SU-DHL-6 (cell line): ENCODE results near the gene CHST10.

Experiments used
- H2AFZ ChIP-seq: fragments of 200-600 bp; sonication (generic); 2 replicates; pipeline ENCODE4 v1.6.1; 2014; ENCODE audit warnings: low read depth, mild to moderate bottlenecking, moderate library complexity, mixed read lengths, antibody characterized with exemption, low read length; ENCODE audit not compliant: severe bottlenecking
- H3F3A ChIP-seq: fragments of 200-600 bp; shearing (Covaris generic); 2 replicates; pipeline ENCODE4 v1.6.0; 2016; ENCODE audit warnings: antibody characterized with exemption, mild to moderate bottlenecking; ENCODE audit not compliant: insufficient read depth
- H3K27ac ChIP-seq: fragments of 200-600 bp; sonication (generic); 2 replicates; pipeline ENCODE4 v1.5.1; 2016; ENCODE audit warnings: low read depth, mild to moderate bottlenecking, low read length, moderate library complexity, mixed read lengths
- H3K27me3 ChIP-seq: fragments of 200-600 bp; sonication (generic), shearing (Covaris generic); 2 replicates; pipeline ENCODE4 v1.6.0; 2014; ENCODE audit warnings: mild to moderate bottlenecking, low read length
- H3K36me3 ChIP-seq: fragments of 200-600 bp; sonication (generic); 2 replicates; pipeline ENCODE4 v1.6.1; 2014; ENCODE audit warnings: mild to moderate bottlenecking, low read length, mixed read lengths
- H3K4me2 ChIP-seq: fragments of 300-600, 200-600 bp; shearing (Covaris generic), sonication (generic); 2 replicates; pipeline ENCODE4 v1.6.0; 2014; ENCODE audit warnings: low read length, low read depth, mild to moderate bottlenecking; ENCODE audit not compliant: poor library complexity, severe bottlenecking
- H3K4me3 ChIP-seq: fragments of 200-600 bp; sonication (generic); 2 replicates; pipeline ENCODE4 v1.5.1; 2014; ENCODE audit warnings: antibody characterized with exemption, low read length, mild to moderate bottlenecking, mixed read lengths; ENCODE audit not compliant: insufficient read depth, poor library complexity, severe bottlenecking
- H3K79me2 ChIP-seq: fragments of 200-600 bp; sonication (generic); 2 replicates; pipeline ENCODE4 v1.6.1; 2014; ENCODE audit warnings: mild to moderate bottlenecking, low read length, moderate library complexity; ENCODE audit not compliant: insufficient read depth
- H3K9ac ChIP-seq: fragments of 200-600 bp; sonication (generic); 2 replicates; pipeline ENCODE4 v1.7.0; 2014; ENCODE audit warnings: mild to moderate bottlenecking, low read length
- H3K9me2 ChIP-seq: fragments of 200-600 bp; sonication (generic); replicated peaks from 2 replicates; pipeline ENCODE4 v1.6.1; 2014; ENCODE audit warnings: low read length; ENCODE audit not compliant: insufficient read depth
- H3K9me3 ChIP-seq: fragments of 200-600 bp; sonication (generic); 2 replicates; pipeline ENCODE4 v1.6.1; 2014; ENCODE audit warnings: low read length, mixed read lengths; ENCODE audit not compliant: insufficient read depth
- H4K20me1 ChIP-seq: fragments of 200-600 bp; sonication (generic); 2 replicates; pipeline ENCODE4 v1.6.1; 2014; ENCODE audit warnings: low read depth, mild to moderate bottlenecking, antibody characterized with exemption, low read length, moderate library complexity, mixed read lengths
- CTCF ChIP-seq: fragments of 200-600 bp; sonication (generic); IDR thresholded peaks from one replicate; pipeline ENCODE4 v1.5.1; 2017; ENCODE audit warnings: antibody characterized with exemption, mild to moderate bottlenecking, low read length, moderate library complexity; ENCODE audit not compliant: insufficient read depth, poor library complexity, severe bottlenecking
- EZH2phosphoT487 ChIP-seq: fragments of 200-600 bp; sonication (generic), shearing (Covaris generic); conservative IDR thresholded peaks from 2 replicates; pipeline ENCODE4 v1.6.1; 2018; ENCODE audit warnings: mild to moderate bottlenecking, antibody characterized with exemption, low read length, moderate library complexity, mixed read lengths

CHST10 gene

GRCh38 chr2:100427111-100427510 is 9.6 kb upstream of the CHST10 start:
- H3K27me3 ChIP-seq = no peaks in the 10 kb centered on the region

GRCh38 chr2:100426384-100426720 is 8.9 kb upstream of the CHST10 start:
- Histone ChIP-seq H3K36me3 (no peaks in the 10 kb centered on the region), H3K9ac (no peak overlapping the region), H3K27ac (no peak overlapping the region), H4K20me1 (no peaks in the 10 kb centered on the region), H3K9me2 (no peaks in the 10 kb centered on the region), H3K9me3 (no peaks in the 10 kb centered on the region), H3K79me2 (no peaks in the 10 kb centered on the region), H3K4me3 (no peak overlapping the region), H2AFZ (no peak overlapping the region), H3K27me3 (no peaks in the 10 kb centered on the region), H3F3A (no peaks in the 10 kb centered on the region), H3K4me2 (no peak overlapping the region)
- TF ChIP-seq EZH2phosphoT487 (no peak), CTCF (no peak)

More at GRCh38 chr2:100427111-100427510, 9.6 kb upstream of the CHST10 start:
- no peak for TF ChIP-seq EZH2phosphoT487
- no peak for TF ChIP-seq CTCF
- Histone ChIP-seq H2AFZ (no peak overlapping the region), H3K27ac (no peak overlapping the region), H4K20me1 (no peaks in the 10 kb centered on the region), H3F3A (no peaks in the 10 kb centered on the region), H3K4me2 (no peak overlapping the region), H3K9me2 (no peaks in the 10 kb centered on the region), H3K9me3 (no peaks in the 10 kb centered on the region), H3K9ac (no peak overlapping the region), H3K79me2 (no peaks in the 10 kb centered on the region), H3K4me3 (no peak overlapping the region), H3K36me3 (no peaks in the 10 kb centered on the region)

- TF ChIP-seq EZH2phosphoT487 = no peak
- no peak for TF ChIP-seq CTCF
- no peak overlapping the region for H2AFZ ChIP-seq
Measured at GRCh38 chr2:100425573-100426383, 8.3 kb upstream of the CHST10 start.

More at GRCh38 chr2:100425573-100426383, 8.3 kb upstream of the CHST10 start:
- Histone ChIP-seq H3K9me3 (no peaks in the 10 kb centered on the region), H3K36me3 (no peaks in the 10 kb centered on the region), H3K79me2 (no peaks in the 10 kb centered on the region), H4K20me1 (no peaks in the 10 kb centered on the region), H3K9ac (no peak overlapping the region), H3F3A (no peaks in the 10 kb centered on the region), H3K4me2 (no peak overlapping the region), H3K9me2 (no peaks in the 10 kb centered on the region), H3K27me3 (no peaks in the 10 kb centered on the region), H3K27ac (no peak overlapping the region), H3K4me3 (no peak overlapping the region)
